IMR-90 (cell line): Measurements from ENCODE around the gene POLR1A. TPM values are rescaled to one million over a fixed set of nuclear protein-coding genes. Genes with fewer than 3 reads are reported as not detected.

Experiments
- ATAC-seq: fragments of 200-7000 bp; cut with Tn5 transposase; 2 replicates; pipeline ENCODE4 v1.9.1; 2020; ENCODE audit warnings: low read depth, mild to moderate bottlenecking, moderate library complexity
- BruUV-seq: library from RNA; stranded (reverse); fragments of 400-500 nt; replicated peaks from 2 replicates; lab custom pipeline; 2021; lab: Mats Ljungman, UMichigan
- CTCF ChIA-PET: fragments of 300-600 bp; formaldehyde crosslinking; extraction: SDS; loops from one replicate; lab custom pipeline; 2021; ENCODE audit warnings: antibody characterized with exemption; lab: Yijun Ruan, JAX
- POLR2A ChIA-PET: fragments of 300-600 bp; sonication (Branson Sonifier 250); formaldehyde crosslinking; loops from one replicate; lab custom pipeline; 2022; ENCODE audit warnings: antibody characterized with exemption; ENCODE audit not compliant: unreplicated experiment; lab: Charles Lee
- DNase-seq: peaks from one replicate; pipeline ENCODE4 v3.0.0; 2013
- H2AFZ ChIP-seq: replicated peaks from 2 replicates; pipeline ENCODE3; 2013; ENCODE audit warnings: low read length, mild to moderate bottlenecking; ENCODE audit not compliant: poor library complexity
- H2AK5ac ChIP-seq: 2 replicates; pipeline ENCODE4 v1.6.1; 2013; ENCODE audit warnings: low read depth, low read length, inconsistent platforms
- H2AK9ac ChIP-seq: replicated peaks from 2 replicates; pipeline ENCODE3; 2013; ENCODE audit warnings: mild to moderate bottlenecking, low read depth, low read length, moderate library complexity; ENCODE audit not compliant: poor library complexity
- H2BK120ac ChIP-seq: 2 replicates; pipeline ENCODE4 v1.6.1; 2013; ENCODE audit warnings: low read depth, low read length, inconsistent platforms
- H2BK15ac ChIP-seq: 3 replicates; pipeline ENCODE4 v1.6.1; 2013; ENCODE audit warnings: low read depth, low read length, inconsistent platforms
- H2BK20ac ChIP-seq: 2 replicates; pipeline ENCODE4 v1.6.1; 2013; ENCODE audit warnings: low read depth, mild to moderate bottlenecking, inconsistent platforms, low read length, moderate library complexity
- H2BK5ac ChIP-seq: 2 replicates; pipeline ENCODE4 v1.6.1; 2013; ENCODE audit warnings: mild to moderate bottlenecking, low read depth, low read length, inconsistent platforms; ENCODE audit not compliant: poor library complexity, severe bottlenecking
- H3K14ac ChIP-seq: replicated peaks from 2 replicates; pipeline ENCODE4 v1.6.1; 2013; ENCODE audit warnings: low read depth, low read length, inconsistent platforms
- H3K18ac ChIP-seq: 2 replicates; pipeline ENCODE4 v1.6.1; 2013; ENCODE audit warnings: low read depth, low read length, control low read depth
- H3K23ac ChIP-seq: 2 replicates; pipeline ENCODE4 v1.6.1; 2013; ENCODE audit warnings: low read depth, low read length, inconsistent platforms
- H3K27ac ChIP-seq: 2 replicates; pipeline ENCODE4 v1.5.1; 2013; ENCODE audit warnings: mild to moderate bottlenecking, control low read depth, low read length; ENCODE audit not compliant: insufficient read depth
- H3K27me3 ChIP-seq: 2 replicates; pipeline ENCODE4 v1.6.1; 2013; ENCODE audit warnings: low read length; ENCODE audit not compliant: control insufficient read depth, insufficient read depth
- H3K36me3 ChIP-seq: 2 replicates; pipeline ENCODE4 v1.6.1; 2013; ENCODE audit warnings: low read length, mixed read lengths; ENCODE audit not compliant: control insufficient read depth, insufficient read depth
- H3K4ac ChIP-seq: 2 replicates; pipeline ENCODE4 v1.6.1; 2013; ENCODE audit warnings: low read depth, low read length, inconsistent platforms
- H3K4me1 ChIP-seq: 2 replicates; pipeline ENCODE4 v1.6.1; 2013; ENCODE audit warnings: low read length, mixed read lengths; ENCODE audit not compliant: control insufficient read depth, insufficient read depth
- H3K4me2 ChIP-seq: 2 replicates; pipeline ENCODE4 v1.6.1; 2013; ENCODE audit warnings: low read depth, mild to moderate bottlenecking, control low read depth, low read length, moderate library complexity
- H3K4me3 ChIP-seq: 2 replicates; pipeline ENCODE4 v1.5.1; 2013; ENCODE audit warnings: low read depth, mild to moderate bottlenecking, control low read depth, low read length, moderate library complexity; ENCODE audit not compliant: insufficient read depth
- H3K56ac ChIP-seq: 2 replicates; pipeline ENCODE4 v1.6.1; 2013; ENCODE audit warnings: low read length, inconsistent platforms; ENCODE audit not compliant: insufficient read depth; ENCODE audit errors: extremely low read depth
- H3K79me1 ChIP-seq, 2 experiments: 2 replicates each; pipeline ENCODE4 v1.6.1; 2013; ENCODE audit warnings: low read length in 2 of 2, inconsistent platforms in 1 of 2, low read depth in 1 of 2
- H3K9ac ChIP-seq: 2 replicates; pipeline ENCODE4 v1.6.1; 2013; ENCODE audit warnings: low read depth, low read length, control low read depth
- H3K9me1 ChIP-seq: 2 replicates; pipeline ENCODE4 v1.6.1; 2013; ENCODE audit warnings: low read length, inconsistent platforms; ENCODE audit not compliant: insufficient read depth
- H3K9me3 ChIP-seq: 2 replicates; pipeline ENCODE4 v1.6.1; 2013; ENCODE audit warnings: low read length; ENCODE audit not compliant: control insufficient read depth, insufficient read depth
- H4K20me1 ChIP-seq: 2 replicates; pipeline ENCODE4 v1.6.1; 2013; ENCODE audit warnings: low read length, inconsistent platforms; ENCODE audit not compliant: insufficient read depth
- H4K5ac ChIP-seq: 2 replicates; pipeline ENCODE4 v1.6.1; 2013; ENCODE audit warnings: mild to moderate bottlenecking, low read depth, low read length, control low read depth
- H4K8ac ChIP-seq, 2 experiments: 2 replicates each; pipeline ENCODE4 v1.6.1; 2013; ENCODE audit warnings: low read depth in 2 of 2, low read length in 2 of 2, control low read depth in 1 of 2, inconsistent platforms in 1 of 2
- H4K91ac ChIP-seq: 2 replicates; pipeline ENCODE4 v1.6.1; 2013; ENCODE audit warnings: low read depth, low read length, inconsistent platforms; ENCODE audit not compliant: insufficient read depth
- ELK1 ChIP-seq: fragments of 150-350 bp; IDR thresholded peaks from 2 replicates; pipeline ENCODE4 v1.6.1; 2016; ENCODE audit warnings: low read depth, mild to moderate bottlenecking, low read length, moderate library complexity, borderline replicate concordance
- FOS ChIP-seq: fragments of 150-350 bp; IDR thresholded peaks from 2 replicates; pipeline ENCODE4 v1.6.1; 2016; ENCODE audit warnings: low read depth, low read length
- MAZ ChIP-seq: IDR thresholded peaks from 2 replicates; pipeline ENCODE4 v1.6.1; 2012; ENCODE audit warnings: low read depth, mild to moderate bottlenecking, low read length, improper control_type of control experiment, moderate library complexity, borderline replicate concordance
- RAD21 ChIP-seq: IDR thresholded peaks from 2 replicates; pipeline ENCODE4 v1.6.1; 2012; ENCODE audit warnings: low read length, improper control_type of control experiment
- WGBS, 2 experiments: methylation state at CpG; one replicate each; pipeline versions ENCODE4 v1.1.5 to v1.1.7; 2013; ENCODE audit warnings: missing lambda C conversion rate in 2 of 2; ENCODE audit not compliant: insufficient read length in 1 of 2; ENCODE audit errors: extremely low coverage in 2 of 2; 5-methylcytosine and 5-hydroxymethylcytosine counted together
- dilution Hi-C: fragments of 300-500 bp; cut with HindIII; formaldehyde crosslinking; loops from one replicate; pipeline ENCODE4 v1.14.3; 2018; ENCODE audit warnings: low sequenced_read_pairs; ENCODE audit not compliant: unreplicated experiment
- in situ Hi-C: fragments of 300-500 bp; cut with MboI; formaldehyde crosslinking; loops from 3 replicates; pipeline ENCODE4 v1.14.3; 2019; ENCODE audit warnings: low sequenced_read_pairs, inconsistent platforms, mixed read lengths
- intact Hi-C: fragments of 100-400 bp; cut with micrococcal nuclease; formaldehyde crosslinking; loops from 2 replicates; pipeline ENCODE4 v1.10.0; 2022
- polyA plus RNA-seq, 3 experiments: library from polyadenylated mRNA; depleted of rRNA; stranded (reverse); fragments of >200 nt; gene quantifications; 2 replicates each; pipeline ENCODE4 v1.2.3, GENCODE V29; 2012; ENCODE audit warnings: low replicate concordance in 1 of 3
- total RNA-seq: library from RNA; depleted of rRNA; stranded (reverse); fragments of >200 nt; gene quantifications from 2 replicates; pipeline ENCODE4 v1.2.3, GENCODE V29; 2012
- TF ChIP-seq, protein P1 (sequence below): conservative IDR thresholded peaks from 2 replicates; pipeline ENCODE4 v1.5.1; 2012; ENCODE audit warnings: mild to moderate bottlenecking, low read depth, low read length, improper control_type of control experiment
- TF ChIP-seq, protein P2 (sequence below): fragments of 150-350 bp; IDR thresholded peaks from 2 replicates; pipeline ENCODE4 v1.6.1; 2017; ENCODE audit warnings: mild to moderate bottlenecking, antibody characterized with exemption, low read length, low read depth

POLR1A gene
- total and polyA plus RNA-seq, 2 of the 4 experiments (the other 2 are of a cell fraction): 7.6 to 27.4 TPM

GRCh38 chr2:86118130-86118529 is 12.4 kb upstream of the POLR1A start:
- H3K9me1 ChIP-seq: peaks cover 13% of the 10 kb centered on the region
- peaks cover 5% of the 10 kb centered on the region for H3K4me1 ChIP-seq
- CTCF ChIA-PET: no interaction called here
- no peak overlapping the region for H3K14ac ChIP-seq
- H2AK5ac ChIP-seq: no peak overlapping the region
- no peak overlapping the region for H3K27ac ChIP-seq
- no peak overlapping the region for H3K56ac ChIP-seq
- H2BK20ac ChIP-seq: no peak overlapping the region
- H3K4me3 ChIP-seq: no peak overlapping the region
- in situ Hi-C loops: no loop called here
- H2BK15ac ChIP-seq: no peak overlapping the region
- WGBS, 2 experiments: no CpG with 5 or more reads among the region's 2 CpGs
- H4K91ac ChIP-seq: no peak overlapping the region
- no peak for ATAC-seq
- H3K9ac ChIP-seq: no peak overlapping the region
- peaks cover 27 to 38% of the 10 kb centered on the region in 2 experiments for H3K79me1 ChIP-seq
- no peak overlapping the region for H2BK5ac ChIP-seq
- POLR2A ChIA-PET: no interaction called here
- no peak overlapping the region for H2AFZ ChIP-seq
- no peak overlapping the region for H3K18ac ChIP-seq
- no peak overlapping the region for H3K23ac ChIP-seq
- no TSS peak for BruUV-seq
- H3K4ac ChIP-seq: no peak overlapping the region
- H3K9me3 ChIP-seq: no peaks in the 10 kb centered on the region
- TF ChIP-seq, protein P1, sequence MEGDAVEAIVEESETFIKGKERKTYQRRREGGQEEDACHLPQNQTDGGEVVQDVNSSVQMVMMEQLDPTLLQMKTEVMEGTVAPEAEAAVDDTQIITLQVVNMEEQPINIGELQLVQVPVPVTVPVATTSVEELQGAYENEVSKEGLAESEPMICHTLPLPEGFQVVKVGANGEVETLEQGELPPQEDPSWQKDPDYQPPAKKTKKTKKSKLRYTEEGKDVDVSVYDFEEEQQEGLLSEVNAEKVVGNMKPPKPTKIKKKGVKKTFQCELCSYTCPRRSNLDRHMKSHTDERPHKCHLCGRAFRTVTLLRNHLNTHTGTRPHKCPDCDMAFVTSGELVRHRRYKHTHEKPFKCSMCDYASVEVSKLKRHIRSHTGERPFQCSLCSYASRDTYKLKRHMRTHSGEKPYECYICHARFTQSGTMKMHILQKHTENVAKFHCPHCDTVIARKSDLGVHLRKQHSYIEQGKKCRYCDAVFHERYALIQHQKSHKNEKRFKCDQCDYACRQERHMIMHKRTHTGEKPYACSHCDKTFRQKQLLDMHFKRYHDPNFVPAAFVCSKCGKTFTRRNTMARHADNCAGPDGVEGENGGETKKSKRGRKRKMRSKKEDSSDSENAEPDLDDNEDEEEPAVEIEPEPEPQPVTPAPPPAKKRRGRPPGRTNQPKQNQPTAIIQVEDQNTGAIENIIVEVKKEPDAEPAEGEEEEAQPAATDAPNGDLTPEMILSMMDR: no peak
- no peak for TF ChIP-seq ELK1
- TF ChIP-seq RAD21: no peak
- no peak for TF ChIP-seq MAZ
- TF ChIP-seq FOS: no peak
- TF ChIP-seq, protein P2, sequence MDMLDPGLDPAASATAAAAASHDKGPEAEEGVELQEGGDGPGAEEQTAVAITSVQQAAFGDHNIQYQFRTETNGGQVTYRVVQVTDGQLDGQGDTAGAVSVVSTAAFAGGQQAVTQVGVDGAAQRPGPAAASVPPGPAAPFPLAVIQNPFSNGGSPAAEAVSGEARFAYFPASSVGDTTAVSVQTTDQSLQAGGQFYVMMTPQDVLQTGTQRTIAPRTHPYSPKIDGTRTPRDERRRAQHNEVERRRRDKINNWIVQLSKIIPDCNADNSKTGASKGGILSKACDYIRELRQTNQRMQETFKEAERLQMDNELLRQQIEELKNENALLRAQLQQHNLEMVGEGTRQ: no peak
- dilution Hi-C loops: no loop called here
- no peak overlapping the region for H2AK9ac ChIP-seq
- H2BK120ac ChIP-seq: no peak overlapping the region
- DNase-seq: no peak
- no peak overlapping the region for H4K8ac ChIP-seq
- peaks cover 6% of the 10 kb centered on the region; the same call in 1 of the 2 replicates for H4K20me1 ChIP-seq
- H3K36me3 ChIP-seq: peaks cover 53% of the 10 kb centered on the region
- no peak overlapping the region for H3K4me2 ChIP-seq
- no peak overlapping the region for H4K5ac ChIP-seq
- H3K27me3 ChIP-seq: no peaks in the 10 kb centered on the region
- intact Hi-C loops: loop anchor here (5.0 kb wide), 1 partner anchor 39 kb away; no protein-coding TSS in a partner anchor
